GM12878 (cell line): Measurements from ENCODE around the gene CLDN6.

Experiments
- EP300 ChIP-seq, 2 experiments: fragments of 150-350 bp in 1 of 2; IDR thresholded peaks; 2 replicates each; pipeline ENCODE4 v1.6.1; 2011 to 2012; ENCODE audit warnings: low read depth in 2 of 2, low read length in 2 of 2, borderline replicate concordance in 1 of 2, improper control_type of control experiment in 1 of 2, inconsistent platforms in 1 of 2; ENCODE audit not compliant: control insufficient read depth in 1 of 2
- FOS ChIP-seq: IDR thresholded peaks from 3 replicates; pipeline ENCODE4 v1.6.1; 2011; ENCODE audit warnings: borderline replicate concordance; ENCODE audit not compliant: insufficient read length; ENCODE audit errors: extremely low read depth
- POLR2A ChIP-seq: IDR thresholded peaks from 2 replicates; pipeline ENCODE4 v1.6.1; 2011; ENCODE audit warnings: low read depth, mild to moderate bottlenecking, low read length

DNA sequence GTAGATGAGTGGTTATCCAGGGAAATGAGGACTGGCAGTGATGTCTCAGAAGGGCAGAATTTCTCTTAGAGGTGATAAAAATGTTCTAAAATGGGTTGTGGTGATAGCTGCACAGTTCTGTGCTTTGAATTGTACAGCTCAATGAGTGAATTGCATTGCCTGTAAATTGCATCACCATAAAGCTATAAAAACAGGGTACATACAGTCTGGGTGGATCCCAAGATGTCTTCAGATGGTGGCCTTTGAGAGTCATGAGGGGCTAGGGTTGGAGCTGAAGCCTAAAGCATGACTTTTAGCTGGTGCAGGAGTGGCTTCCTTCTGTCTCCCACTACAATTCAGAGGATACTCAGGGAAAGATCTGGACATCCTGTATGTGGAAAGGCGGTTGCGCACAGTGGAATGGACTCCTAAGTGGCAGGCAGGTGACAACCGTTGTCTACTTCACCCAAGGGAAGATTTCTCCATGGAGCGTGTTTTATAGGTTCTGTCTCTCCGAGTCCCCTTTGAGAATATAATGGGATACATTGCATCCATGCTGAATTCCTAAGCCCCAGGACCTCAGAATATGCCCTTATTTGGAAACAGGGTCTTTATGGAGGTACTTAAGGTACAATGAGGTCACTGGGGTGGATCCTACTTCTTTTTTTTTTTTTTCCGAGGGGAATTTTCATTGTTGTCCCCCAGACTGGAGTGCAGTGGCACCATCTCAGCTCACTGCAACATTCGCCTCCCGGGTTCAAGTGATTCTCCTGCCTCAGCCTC, 45.8 kb upstream of the CLDN6 start:
- no peak for TF ChIP-seq FOS
- TF ChIP-seq EP300 (IDR thresholded peaks at IDR 0.05; ENCODE audit: borderline replicate concordance in 1 of 2, control insufficient read depth in 1 of 2, low read depth in 2 of 2, low read length in 2 of 2), result no peak
- TF ChIP-seq POLR2A, result no peak
